ENCODE results near the gene RWDD4.
A peak's percentile ranks its signal among the peaks of the same experiment; 100 is the strongest.

RWDD4 gene

GRCh38 chr4:183670251-183670650 lies 11.3 kb upstream of the RWDD4 start:
- DNase-seq (ENCODE audit: low read depth), result no peak

GRCh38 chr4:183666088-183666487 lies 7.1 kb upstream of the RWDD4 start:
- no peak overlapping the region for H3K4me3 ChIP-seq (ENCODE audit: low read depth, low read length)
- in situ Hi-C loops (cut with HindIII; ENCODE audit: low sequenced_read_pairs), result no loop called here
- TF ChIP-seq CTCF (IDR thresholded peaks at IDR 0.05; ENCODE audit: low read depth, low read length, missing control alignments), result no peak
- DNase-seq (ENCODE audit: low read depth), result no peak

More at GRCh38 chr4:183670251-183670650, 11.3 kb upstream of the RWDD4 start:
- in situ Hi-C loops (cut with HindIII; ENCODE audit: low sequenced_read_pairs), result no loop called here
- no peak overlapping the region for H3K4me3 ChIP-seq (ENCODE audit: low read depth, low read length)
- no peak for TF ChIP-seq CTCF (IDR thresholded peaks at IDR 0.05; ENCODE audit: low read depth, low read length, missing control alignments)

GRCh38 chr4:183659872-183660242 lies 872 bp upstream of the RWDD4 start:
- no peak for DNase-seq (ENCODE audit: low read depth)
- in situ Hi-C loops (cut with HindIII; ENCODE audit: low sequenced_read_pairs), result no loop called here
- H3K4me3 ChIP-seq (ENCODE audit: low read depth, low read length), result peak overlapping the region; percentile 84
- TF ChIP-seq CTCF (IDR thresholded peaks at IDR 0.05; ENCODE audit: low read depth, low read length, missing control alignments), result no peak

- in situ Hi-C loops (cut with HindIII; ENCODE audit: low sequenced_read_pairs), result no loop called here
- TF ChIP-seq CTCF (IDR thresholded peaks at IDR 0.05; ENCODE audit: low read depth, low read length, missing control alignments), result no peak
- DNase-seq (ENCODE audit: low read depth), result no peak
- H3K4me3 ChIP-seq (ENCODE audit: low read depth, low read length), result peak overlapping the region; percentile 84
These were observed 490 bp downstream of the RWDD4 start for GRCh38 chr4:183658362-183659028.

DNA sequence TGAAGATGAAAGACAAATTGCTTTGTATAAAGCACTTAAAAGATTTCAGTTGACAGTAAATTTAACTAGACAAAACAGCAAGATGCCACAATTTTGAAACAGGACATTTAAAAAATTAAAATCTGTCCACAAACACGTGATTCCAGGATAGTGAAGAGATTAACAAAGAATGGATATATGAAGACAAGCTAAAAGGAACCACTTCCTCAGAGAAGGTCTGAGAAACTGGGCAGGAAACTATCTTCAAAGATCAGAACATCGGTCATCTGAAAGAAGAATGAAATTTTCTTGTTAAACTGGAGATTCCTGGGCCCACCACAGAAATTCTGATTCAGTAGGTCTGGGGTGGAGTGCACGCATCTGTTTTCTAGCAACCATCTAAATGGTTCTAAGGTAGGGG lies 1.4 kb downstream of the RWDD4 start:
- peak overlapping the region; percentile 84 for H3K4me3 ChIP-seq (ENCODE audit: low read depth, low read length)
- DNase-seq (ENCODE audit: low read depth), result no peak
- in situ Hi-C loops (cut with HindIII; ENCODE audit: low sequenced_read_pairs), result no loop called here
- no peak for TF ChIP-seq CTCF (IDR thresholded peaks at IDR 0.05; ENCODE audit: low read depth, low read length, missing control alignments)

DNA sequence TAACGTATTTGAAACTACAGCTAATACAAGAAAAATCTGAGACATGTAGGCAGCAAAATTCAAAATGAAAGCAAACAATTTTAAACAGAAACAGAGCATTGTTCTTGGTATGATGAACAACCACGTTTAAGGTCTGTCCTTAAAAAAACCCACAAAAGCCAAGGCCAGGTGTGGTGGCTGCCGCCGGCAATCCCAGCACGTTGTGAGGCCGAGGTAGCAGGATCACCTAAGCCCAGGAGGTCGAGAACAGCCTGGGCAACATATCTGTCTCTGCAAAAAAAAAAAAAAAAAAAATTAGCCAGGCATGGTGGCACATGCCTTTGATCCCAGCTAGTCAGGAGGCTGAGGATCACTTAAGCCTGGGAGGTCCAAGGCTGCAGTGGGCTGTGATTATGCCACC lies 13.7 kb downstream of the RWDD4 start:
- H3K4me3 ChIP-seq (ENCODE audit: low read depth, low read length), result no peak overlapping the region
- TF ChIP-seq CTCF (IDR thresholded peaks at IDR 0.05; ENCODE audit: low read depth, low read length, missing control alignments), result no peak
- in situ Hi-C loops (cut with HindIII; ENCODE audit: low sequenced_read_pairs), result no loop called here
- DNase-seq (ENCODE audit: low read depth), result no peak
